Measurements from ENCODE around the gene FBXO36.

The FBXO36 gene

GRCh38 chr2:229974266-229974665, 52.0 kb downstream of the FBXO36 start:
- no peak for DNase-seq

- DNase-seq = no peak
These were observed 58.3 kb downstream of the FBXO36 start for GRCh38 chr2:229980431-229981184.

- DNase-seq = no peak
These were observed 70.9 kb downstream of the FBXO36 start for GRCh38 chr2:229993236-229993635.

GRCh38 chr2:229996320-229996719, 74.0 kb downstream of the FBXO36 start:
- DNase-seq = no peak

- DNase-seq = no peak
These were observed 75.3 kb downstream of the FBXO36 start for GRCh38 chr2:229997565-229997964.

GRCh38 chr2:230000118-230000841, 78.0 kb downstream of the FBXO36 start:
- DNase-seq = no peak

GRCh38 chr2:230007931-230008707, 85.8 kb downstream of the FBXO36 start:
- DNase-seq = peak; percentile 48

- no peak for DNase-seq
These were observed 86.4 kb downstream of the FBXO36 start for GRCh38 chr2:230008708-230009066.

- DNase-seq = no peak
These were observed 88.2 kb downstream of the FBXO36 start for GRCh38 chr2:230010501-230010900.

GRCh38 chr2:230011617-230012016, 89.3 kb downstream of the FBXO36 start:
- DNase-seq = no peak

GRCh38 chr2:230012267-230012884, 90.1 kb downstream of the FBXO36 start:
- no peak for DNase-seq

GRCh38 chr2:230016844-230017243, 94.5 kb downstream of the FBXO36 start:
- no peak for DNase-seq

GRCh38 chr2:230018153-230018552, 95.8 kb downstream of the FBXO36 start:
- no peak for DNase-seq

- no peak for DNase-seq
These were observed 97.4 kb downstream of the FBXO36 start for GRCh38 chr2:230019742-230020141.

GRCh38 chr2:230023313-230023712, 101.0 kb downstream of the FBXO36 start:
- DNase-seq = no peak

GRCh38 chr2:230042195-230042594, 119.9 kb downstream of the FBXO36 start:
- DNase-seq = no peak

GRCh38 chr2:230043025-230043424, 120.7 kb downstream of the FBXO36 start:
- DNase-seq = no peak

GRCh38 chr2:230043461-230043860, 121.2 kb downstream of the FBXO36 start:
- DNase-seq = no peak

- DNase-seq = no peak
These were observed 124.2 kb downstream of the FBXO36 start for GRCh38 chr2:230046491-230046890.

- no peak for DNase-seq
These were observed 125.8 kb downstream of the FBXO36 start for GRCh38 chr2:230048010-230048671.

GRCh38 chr2:230050136-230050535, 127.8 kb downstream of the FBXO36 start:
- DNase-seq = no peak

- DNase-seq = no peak
These were observed 130.0 kb downstream of the FBXO36 start for GRCh38 chr2:230052299-230052698.

Data from T1000 (cell line).